Measurements from ENCODE around the gene CRYBG3. TPM values are rescaled to one million over a fixed set of nuclear protein-coding genes. Genes with fewer than 3 reads are reported as not detected.

CRYBG3 gene
- total and polyA plus RNA-seq, 2 of the 13 experiments (the other 11 are each of a cell fraction or from before 2014, with no cell fraction given) = 3.8 to 15.9 TPM

DNA sequence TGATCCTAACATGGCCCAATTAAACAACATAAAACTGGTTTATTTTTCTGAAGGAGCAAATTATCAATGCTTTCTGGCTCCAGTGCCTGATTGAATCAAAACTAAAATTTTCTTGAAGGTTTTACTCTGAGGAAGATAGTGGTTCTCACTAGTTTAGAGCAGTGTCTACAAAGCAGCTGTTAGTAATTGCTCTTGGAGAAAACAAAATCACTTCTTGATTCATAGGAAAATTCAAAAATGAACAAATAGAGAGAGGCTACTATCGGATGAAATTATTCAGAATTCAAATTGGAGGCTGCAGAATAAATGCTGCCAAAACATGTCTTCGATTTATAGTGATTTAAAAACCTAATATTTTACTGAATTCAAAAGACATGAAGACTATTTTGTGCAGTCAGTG is 165.5 kb downstream of the CRYBG3 start (continued):
- TF ChIP-seq ZNF781 (CRISPR knock-in tag; IDR thresholded peaks at IDR 0.05; ENCODE audit: borderline replicate concordance, not compliant biosample characterization) = no peak
- no peak for TF ChIP-seq ZSCAN22 (CRISPR knock-in tag; IDR thresholded peaks at IDR 0.05)
- TF ChIP-seq, protein P1, sequence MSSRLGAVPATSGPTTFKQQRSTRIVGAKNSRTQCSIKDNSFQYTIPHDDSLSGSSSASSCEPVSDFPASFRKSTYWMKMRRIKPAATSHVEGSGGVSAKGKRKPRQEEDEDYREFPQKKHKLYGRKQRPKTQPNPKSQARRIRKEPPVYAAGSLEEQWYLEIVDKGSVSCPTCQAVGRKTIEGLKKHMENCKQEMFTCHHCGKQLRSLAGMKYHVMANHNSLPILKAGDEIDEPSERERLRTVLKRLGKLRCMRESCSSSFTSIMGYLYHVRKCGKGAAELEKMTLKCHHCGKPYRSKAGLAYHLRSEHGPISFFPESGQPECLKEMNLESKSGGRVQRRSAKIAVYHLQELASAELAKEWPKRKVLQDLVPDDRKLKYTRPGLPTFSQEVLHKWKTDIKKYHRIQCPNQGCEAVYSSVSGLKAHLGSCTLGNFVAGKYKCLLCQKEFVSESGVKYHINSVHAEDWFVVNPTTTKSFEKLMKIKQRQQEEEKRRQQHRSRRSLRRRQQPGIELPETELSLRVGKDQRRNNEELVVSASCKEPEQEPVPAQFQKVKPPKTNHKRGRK (CRISPR knock-in tag; IDR thresholded peaks at IDR 0.05) = no peak
- TF ChIP-seq TCF7 (IDR thresholded peaks at IDR 0.05; ENCODE audit: low read depth) = no peak
- no peak for TF ChIP-seq CREM (IDR thresholded peaks at IDR 0.05)
- TF ChIP-seq CREM (CRISPR knock-in tag; IDR thresholded peaks at IDR 0.05) = no peak
- TF ChIP-seq ZNF256 (CRISPR knock-in tag; conservative IDR thresholded peaks at IDR 0.05) = no peak
- no peak for TF ChIP-seq ZNF546 (CRISPR knock-in tag; conservative IDR thresholded peaks at IDR 0.05)
- no peak for TF ChIP-seq YEATS4 (CRISPR knock-in tag; IDR thresholded peaks at IDR 0.05; ENCODE audit: borderline replicate concordance)
- TF ChIP-seq NR2C2 (CRISPR knock-in tag; IDR thresholded peaks at IDR 0.05; ENCODE audit: borderline replicate concordance) = no peak
- TF ChIP-seq MAFK (conservative IDR thresholded peaks at IDR 0.05 in 1 of 2, IDR thresholded peaks at IDR 0.05 in 1 of 2; ENCODE audit: low read length in 2 of 2) = no peak
- TF ChIP-seq, protein P2, sequence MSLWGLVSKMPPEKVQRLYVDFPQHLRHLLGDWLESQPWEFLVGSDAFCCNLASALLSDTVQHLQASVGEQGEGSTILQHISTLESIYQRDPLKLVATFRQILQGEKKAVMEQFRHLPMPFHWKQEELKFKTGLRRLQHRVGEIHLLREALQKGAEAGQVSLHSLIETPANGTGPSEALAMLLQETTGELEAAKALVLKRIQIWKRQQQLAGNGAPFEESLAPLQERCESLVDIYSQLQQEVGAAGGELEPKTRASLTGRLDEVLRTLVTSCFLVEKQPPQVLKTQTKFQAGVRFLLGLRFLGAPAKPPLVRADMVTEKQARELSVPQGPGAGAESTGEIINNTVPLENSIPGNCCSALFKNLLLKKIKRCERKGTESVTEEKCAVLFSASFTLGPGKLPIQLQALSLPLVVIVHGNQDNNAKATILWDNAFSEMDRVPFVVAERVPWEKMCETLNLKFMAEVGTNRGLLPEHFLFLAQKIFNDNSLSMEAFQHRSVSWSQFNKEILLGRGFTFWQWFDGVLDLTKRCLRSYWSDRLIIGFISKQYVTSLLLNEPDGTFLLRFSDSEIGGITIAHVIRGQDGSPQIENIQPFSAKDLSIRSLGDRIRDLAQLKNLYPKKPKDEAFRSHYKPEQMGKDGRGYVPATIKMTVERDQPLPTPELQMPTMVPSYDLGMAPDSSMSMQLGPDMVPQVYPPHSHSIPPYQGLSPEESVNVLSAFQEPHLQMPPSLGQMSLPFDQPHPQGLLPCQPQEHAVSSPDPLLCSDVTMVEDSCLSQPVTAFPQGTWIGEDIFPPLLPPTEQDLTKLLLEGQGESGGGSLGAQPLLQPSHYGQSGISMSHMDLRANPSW (CRISPR knock-in tag; IDR thresholded peaks at IDR 0.05; ENCODE audit: borderline replicate concordance) = no peak
- TF ChIP-seq SALL2 (CRISPR knock-in tag; IDR thresholded peaks at IDR 0.05) = no peak
- TF ChIP-seq, protein P3, sequence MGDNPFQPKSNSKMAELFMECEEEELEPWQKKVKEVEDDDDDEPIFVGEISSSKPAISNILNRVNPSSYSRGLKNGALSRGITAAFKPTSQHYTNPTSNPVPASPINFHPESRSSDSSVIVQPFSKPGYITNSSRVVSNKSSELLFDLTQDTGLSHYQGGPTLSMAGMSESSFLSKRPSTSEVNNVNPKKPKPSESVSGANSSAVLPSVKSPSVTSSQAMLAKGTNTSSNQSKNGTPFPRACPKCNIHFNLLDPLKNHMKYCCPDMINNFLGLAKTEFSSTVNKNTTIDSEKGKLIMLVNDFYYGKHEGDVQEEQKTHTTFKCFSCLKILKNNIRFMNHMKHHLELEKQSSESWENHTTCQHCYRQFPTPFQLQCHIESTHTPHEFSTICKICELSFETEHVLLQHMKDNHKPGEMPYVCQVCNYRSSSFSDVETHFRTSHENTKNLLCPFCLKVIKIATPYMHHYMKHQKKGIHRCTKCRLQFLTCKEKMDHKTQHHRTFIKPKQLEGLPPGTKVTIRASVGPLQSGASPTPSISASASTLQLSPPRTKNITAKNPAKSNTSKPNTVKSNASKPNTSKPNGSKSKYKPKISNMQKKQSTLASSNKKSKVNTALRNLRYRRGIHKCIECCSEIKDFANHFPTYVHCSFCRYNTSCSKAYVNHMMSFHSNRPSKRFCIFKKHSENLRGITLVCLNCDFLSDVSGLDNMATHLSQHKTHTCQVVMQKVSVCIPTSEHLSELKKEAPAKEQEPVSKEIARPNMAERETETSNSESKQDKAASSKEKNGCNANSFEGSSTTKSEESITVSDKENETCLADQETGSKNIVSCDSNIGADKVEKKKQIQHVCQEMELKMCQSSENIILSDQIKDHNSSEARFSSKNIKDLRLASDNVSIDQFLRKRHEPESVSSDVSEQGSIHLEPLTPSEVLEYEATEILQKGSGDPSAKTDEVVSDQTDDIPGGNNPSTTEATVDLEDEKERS (CRISPR knock-in tag; IDR thresholded peaks at IDR 0.05) = no peak
